ENCODE results near the gene PLXDC1. TPM values are rescaled to one million over a fixed set of nuclear protein-coding genes. Genes with fewer than 3 reads are reported as not detected.

Gene PLXDC1
- total and polyA plus RNA-seq, 2 of the 13 experiments (the other 11 are each of a cell fraction or from before 2014, with no cell fraction given): not detected

DNA sequence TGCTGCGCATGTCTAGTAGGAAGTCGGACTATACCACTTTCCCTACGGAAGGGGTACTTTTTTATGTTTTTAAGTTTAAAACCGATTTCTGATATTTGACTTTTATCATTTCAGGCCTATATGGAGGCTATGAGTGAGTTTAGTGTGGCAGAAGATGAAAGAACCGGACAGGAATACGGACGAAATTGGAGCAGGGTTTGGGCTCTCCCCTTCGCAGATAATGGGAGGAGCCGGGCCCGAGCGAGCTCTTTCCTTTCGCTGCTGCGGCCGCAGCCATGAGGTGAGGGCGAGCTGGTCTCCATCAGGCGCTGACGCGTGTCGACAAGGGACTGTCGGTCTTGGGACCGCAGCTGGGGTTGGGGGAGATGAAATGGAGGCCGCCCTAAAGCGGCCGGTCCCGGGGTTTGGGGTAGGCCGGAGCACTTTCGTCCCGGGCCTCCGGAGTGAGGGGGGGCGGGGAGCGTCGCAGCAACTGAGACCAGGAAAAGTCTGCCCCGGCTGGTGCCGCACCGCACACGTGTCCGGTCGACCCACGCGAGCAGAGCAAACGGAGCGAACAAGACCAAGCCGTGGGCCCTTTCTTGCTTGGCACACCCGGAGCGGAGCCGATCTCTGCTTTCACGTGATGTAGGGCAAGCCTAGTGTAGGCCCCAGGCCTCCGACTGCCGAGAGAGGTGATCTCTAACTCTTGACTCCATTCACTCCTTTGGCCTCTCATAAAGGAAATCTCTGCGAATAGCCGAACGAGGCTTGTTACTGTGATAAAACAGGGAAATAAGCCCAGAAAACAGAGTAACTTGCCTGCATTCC lies 48.8 kb upstream of the PLXDC1 start, which contains the start of gene RPL19 (continued):
- TF ChIP-seq EEA1 (CRISPR knock-in tag; IDR thresholded peaks at IDR 0.05; ENCODE audit: borderline replicate concordance): peak; percentile 75; the same call in 1 of the 2 replicates
- TF ChIP-seq ZNF367 (CRISPR knock-in tag; IDR thresholded peaks at IDR 0.05; ENCODE audit: borderline replicate concordance): no peak
- TF ChIP-seq POLR2G (IDR thresholded peaks at IDR 0.05; ENCODE audit: low read depth, low read length): peak; percentile 99
- no peak for TF ChIP-seq FOXP1 (IDR thresholded peaks at IDR 0.05)
- TF ChIP-seq FOXP1 (CRISPR knock-in tag; IDR thresholded peaks at IDR 0.05): no peak; the same call in 1 of the 2 replicates
- TF ChIP-seq FIP1L1 (IDR thresholded peaks at IDR 0.05; ENCODE audit: borderline replicate concordance, insufficient read depth, low read depth, low read length): no peak
- peak; percentile 93 for TF ChIP-seq ZNF709 (CRISPR knock-in tag; IDR thresholded peaks at IDR 0.05)
- no peak for TF ChIP-seq NR2F1 (CRISPR knock-in tag; IDR thresholded peaks at IDR 0.05)
- peak in 1 of 2 experiments; percentile 55; a peak in 2 of 4 replicates for TF ChIP-seq KLF16 (CRISPR knock-in tag; IDR thresholded peaks at IDR 0.05)
- TF ChIP-seq, protein P1, sequence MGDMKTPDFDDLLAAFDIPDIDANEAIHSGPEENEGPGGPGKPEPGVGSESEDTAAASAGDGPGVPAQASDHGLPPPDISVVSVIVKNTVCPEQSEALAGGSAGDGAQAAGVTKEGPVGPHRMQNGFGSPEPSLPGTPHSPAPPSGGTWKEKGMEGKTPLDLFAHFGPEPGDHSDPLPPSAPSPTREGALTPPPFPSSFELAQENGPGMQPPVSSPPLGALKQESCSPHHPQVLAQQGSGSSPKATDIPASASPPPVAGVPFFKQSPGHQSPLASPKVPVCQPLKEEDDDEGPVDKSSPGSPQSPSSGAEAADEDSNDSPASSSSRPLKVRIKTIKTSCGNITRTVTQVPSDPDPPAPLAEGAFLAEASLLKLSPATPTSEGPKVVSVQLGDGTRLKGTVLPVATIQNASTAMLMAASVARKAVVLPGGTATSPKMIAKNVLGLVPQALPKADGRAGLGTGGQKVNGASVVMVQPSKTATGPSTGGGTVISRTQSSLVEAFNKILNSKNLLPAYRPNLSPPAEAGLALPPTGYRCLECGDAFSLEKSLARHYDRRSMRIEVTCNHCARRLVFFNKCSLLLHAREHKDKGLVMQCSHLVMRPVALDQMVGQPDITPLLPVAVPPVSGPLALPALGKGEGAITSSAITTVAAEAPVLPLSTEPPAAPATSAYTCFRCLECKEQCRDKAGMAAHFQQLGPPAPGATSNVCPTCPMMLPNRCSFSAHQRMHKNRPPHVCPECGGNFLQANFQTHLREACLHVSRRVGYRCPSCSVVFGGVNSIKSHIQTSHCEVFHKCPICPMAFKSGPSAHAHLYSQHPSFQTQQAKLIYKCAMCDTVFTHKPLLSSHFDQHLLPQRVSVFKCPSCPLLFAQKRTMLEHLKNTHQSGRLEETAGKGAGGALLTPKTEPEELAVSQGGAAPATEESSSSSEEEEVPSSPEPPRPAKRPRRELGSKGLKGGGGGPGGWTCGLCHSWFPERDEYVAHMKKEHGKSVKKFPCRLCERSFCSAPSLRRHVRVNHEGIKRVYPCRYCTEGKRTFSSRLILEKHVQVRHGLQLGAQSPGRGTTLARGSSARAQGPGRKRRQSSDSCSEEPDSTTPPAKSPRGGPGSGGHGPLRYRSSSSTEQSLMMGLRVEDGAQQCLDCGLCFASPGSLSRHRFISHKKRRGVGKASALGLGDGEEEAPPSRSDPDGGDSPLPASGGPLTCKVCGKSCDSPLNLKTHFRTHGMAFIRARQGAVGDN (CRISPR knock-in tag; IDR thresholded peaks at IDR 0.05): peak; percentile 93
- TF ChIP-seq REL (CRISPR knock-in tag; conservative IDR thresholded peaks at IDR 0.05): no peak
- TF ChIP-seq, protein P2, sequence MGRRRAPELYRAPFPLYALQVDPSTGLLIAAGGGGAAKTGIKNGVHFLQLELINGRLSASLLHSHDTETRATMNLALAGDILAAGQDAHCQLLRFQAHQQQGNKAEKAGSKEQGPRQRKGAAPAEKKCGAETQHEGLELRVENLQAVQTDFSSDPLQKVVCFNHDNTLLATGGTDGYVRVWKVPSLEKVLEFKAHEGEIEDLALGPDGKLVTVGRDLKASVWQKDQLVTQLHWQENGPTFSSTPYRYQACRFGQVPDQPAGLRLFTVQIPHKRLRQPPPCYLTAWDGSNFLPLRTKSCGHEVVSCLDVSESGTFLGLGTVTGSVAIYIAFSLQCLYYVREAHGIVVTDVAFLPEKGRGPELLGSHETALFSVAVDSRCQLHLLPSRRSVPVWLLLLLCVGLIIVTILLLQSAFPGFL (CRISPR knock-in tag; IDR thresholded peaks at IDR 0.05): no peak
- no peak for TF ChIP-seq PTBP1 (IDR thresholded peaks at IDR 0.05; ENCODE audit: low read depth, low read length, poor library complexity, severe bottlenecking)
- peak; percentile 66; the same call in 1 of the 2 replicates for TF ChIP-seq AHR (CRISPR knock-in tag; IDR thresholded peaks at IDR 0.05)
- no peak for TF ChIP-seq ZNF382 (CRISPR knock-in tag; IDR thresholded peaks at IDR 0.05; ENCODE audit: borderline replicate concordance)
- no peak for TF ChIP-seq ZNF468 (CRISPR knock-in tag; IDR thresholded peaks at IDR 0.05)
- peak; percentile 35; the same call in 1 of the 2 replicates for TF ChIP-seq POGZ (CRISPR knock-in tag; IDR thresholded peaks at IDR 0.05)
- TF ChIP-seq, protein P3, sequence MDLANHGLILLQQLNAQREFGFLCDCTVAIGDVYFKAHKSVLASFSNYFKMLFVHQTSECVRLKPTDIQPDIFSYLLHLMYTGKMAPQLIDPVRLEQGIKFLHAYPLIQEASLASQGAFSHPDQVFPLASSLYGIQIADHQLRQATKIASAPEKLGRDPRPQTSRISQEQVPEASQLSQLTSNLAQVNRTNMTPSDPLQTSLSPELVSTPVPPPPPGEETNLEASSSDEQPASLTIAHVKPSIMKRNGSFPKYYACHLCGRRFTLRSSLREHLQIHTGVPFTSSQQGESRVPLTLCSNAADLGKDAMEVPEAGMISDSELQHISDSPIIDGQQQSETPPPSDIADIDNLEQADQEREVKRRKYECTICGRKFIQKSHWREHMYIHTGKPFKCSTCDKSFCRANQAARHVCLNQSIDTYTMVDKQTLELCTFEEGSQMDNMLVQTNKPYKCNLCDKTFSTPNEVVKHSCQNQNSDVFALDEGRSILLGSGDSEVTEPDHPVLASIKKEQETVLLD (CRISPR knock-in tag; IDR thresholded peaks at IDR 0.05; ENCODE audit: low read depth): no peak
- peak; percentile 59; the same call in 1 of the 2 replicates for TF ChIP-seq GZF1 (CRISPR knock-in tag; IDR thresholded peaks at IDR 0.05)
- TF ChIP-seq ZNF224 (CRISPR knock-in tag; IDR thresholded peaks at IDR 0.05): peak; percentile 76
- TF ChIP-seq, protein P4, sequence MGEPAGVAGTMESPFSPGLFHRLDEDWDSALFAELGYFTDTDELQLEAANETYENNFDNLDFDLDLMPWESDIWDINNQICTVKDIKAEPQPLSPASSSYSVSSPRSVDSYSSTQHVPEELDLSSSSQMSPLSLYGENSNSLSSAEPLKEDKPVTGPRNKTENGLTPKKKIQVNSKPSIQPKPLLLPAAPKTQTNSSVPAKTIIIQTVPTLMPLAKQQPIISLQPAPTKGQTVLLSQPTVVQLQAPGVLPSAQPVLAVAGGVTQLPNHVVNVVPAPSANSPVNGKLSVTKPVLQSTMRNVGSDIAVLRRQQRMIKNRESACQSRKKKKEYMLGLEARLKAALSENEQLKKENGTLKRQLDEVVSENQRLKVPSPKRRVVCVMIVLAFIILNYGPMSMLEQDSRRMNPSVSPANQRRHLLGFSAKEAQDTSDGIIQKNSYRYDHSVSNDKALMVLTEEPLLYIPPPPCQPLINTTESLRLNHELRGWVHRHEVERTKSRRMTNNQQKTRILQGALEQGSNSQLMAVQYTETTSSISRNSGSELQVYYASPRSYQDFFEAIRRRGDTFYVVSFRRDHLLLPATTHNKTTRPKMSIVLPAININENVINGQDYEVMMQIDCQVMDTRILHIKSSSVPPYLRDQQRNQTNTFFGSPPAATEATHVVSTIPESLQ (CRISPR knock-in tag; conservative IDR thresholded peaks at IDR 0.05): no peak; the same call in 1 of the 2 replicates
